Astrocyte of the cerebellum (primary cell): Measurements from ENCODE around the gene CELSR3.
A peak's percentile ranks its signal among the peaks of the same experiment; 100 is the strongest.

Experiments used
- DNase-seq: peaks from one replicate; pipeline ENCODE4 v3.0.0-alpha.2; 2011; ENCODE audit warnings: low read depth
- H3K4me3 ChIP-seq: 2 replicates; pipeline ENCODE4 v1.5.1; 2011; ENCODE audit warnings: mild to moderate bottlenecking, low read depth, low read length, moderate library complexity
- in situ Hi-C: cut with HindIII; loops from 2 replicates; pipeline ENCODE4 v1.10.0; 2017; ENCODE audit warnings: low sequenced_read_pairs
- TF ChIP-seq, protein P1 (sequence below): IDR thresholded peaks from 2 replicates; pipeline ENCODE4 v1.5.1; 2012; ENCODE audit warnings: low read length, low read depth, moderate library complexity, mild to moderate bottlenecking; ENCODE audit errors: missing control alignments

CELSR3 gene

GRCh38 chr3:48636149-48636655 is 26.5 kb downstream of the CELSR3 start:
- H3K4me3 ChIP-seq = peak overlapping the region; percentile 92
- in situ Hi-C loops = loop anchor here (10.0 kb wide), 1 partner anchor 81 kb away; the partner anchor contains the start of gene PFKFB4
- no peak for DNase-seq
- TF ChIP-seq, protein P1, sequence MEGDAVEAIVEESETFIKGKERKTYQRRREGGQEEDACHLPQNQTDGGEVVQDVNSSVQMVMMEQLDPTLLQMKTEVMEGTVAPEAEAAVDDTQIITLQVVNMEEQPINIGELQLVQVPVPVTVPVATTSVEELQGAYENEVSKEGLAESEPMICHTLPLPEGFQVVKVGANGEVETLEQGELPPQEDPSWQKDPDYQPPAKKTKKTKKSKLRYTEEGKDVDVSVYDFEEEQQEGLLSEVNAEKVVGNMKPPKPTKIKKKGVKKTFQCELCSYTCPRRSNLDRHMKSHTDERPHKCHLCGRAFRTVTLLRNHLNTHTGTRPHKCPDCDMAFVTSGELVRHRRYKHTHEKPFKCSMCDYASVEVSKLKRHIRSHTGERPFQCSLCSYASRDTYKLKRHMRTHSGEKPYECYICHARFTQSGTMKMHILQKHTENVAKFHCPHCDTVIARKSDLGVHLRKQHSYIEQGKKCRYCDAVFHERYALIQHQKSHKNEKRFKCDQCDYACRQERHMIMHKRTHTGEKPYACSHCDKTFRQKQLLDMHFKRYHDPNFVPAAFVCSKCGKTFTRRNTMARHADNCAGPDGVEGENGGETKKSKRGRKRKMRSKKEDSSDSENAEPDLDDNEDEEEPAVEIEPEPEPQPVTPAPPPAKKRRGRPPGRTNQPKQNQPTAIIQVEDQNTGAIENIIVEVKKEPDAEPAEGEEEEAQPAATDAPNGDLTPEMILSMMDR = no peak

- in situ Hi-C loops = loop anchor here (10.0 kb wide), 1 partner anchor 81 kb away; the partner anchor contains the start of gene PFKFB4
- DNase-seq = peak; percentile 85
- peak within 1 kb of the TSS; percentile 92 for H3K4me3 ChIP-seq
Measured at GRCh38 chr3:48635222-48636021, 27.3 kb downstream of the CELSR3 start, which contains the start of gene SLC26A6. Gene SLC26A6, minus strand, starts transcription at chr3:48635461. Its CDS starts 68 bp downstream, at chr3:48635393.

DNA sequence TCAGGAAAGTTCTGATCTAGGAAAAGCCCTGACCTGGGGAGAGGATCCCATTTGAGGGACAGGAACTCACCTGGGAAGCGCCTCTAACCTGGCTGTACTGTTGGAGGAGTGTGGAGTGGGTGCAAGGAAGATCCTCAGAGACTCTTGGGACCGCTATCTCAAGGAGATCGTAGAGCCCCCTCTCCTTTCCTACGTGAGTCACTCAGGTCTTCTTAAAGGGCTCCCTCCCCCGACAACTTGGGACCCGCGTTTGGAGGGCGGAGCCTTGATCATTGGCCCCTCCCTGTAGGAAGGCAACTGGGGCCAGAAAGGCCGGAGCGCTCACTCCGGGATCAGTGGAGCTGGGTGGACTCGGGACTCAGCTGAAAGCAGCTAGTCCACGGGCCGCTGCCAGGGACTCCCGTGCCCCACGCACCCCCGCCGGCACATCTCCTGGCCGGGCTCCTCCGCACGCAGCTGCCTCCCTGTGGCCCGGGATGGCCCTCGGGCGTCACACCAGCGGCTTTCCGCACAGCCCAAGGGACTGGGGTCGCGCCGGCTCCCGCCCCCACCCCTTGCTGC is 27.9 kb downstream of the CELSR3 start:
- in situ Hi-C loops = loop anchor here (10.0 kb wide), 1 partner anchor 80 kb away; the partner anchor contains the start of gene PFKFB4
- peak overlapping the region; percentile 92 for H3K4me3 ChIP-seq
- TF ChIP-seq, protein P1 = no peak
- no peak for DNase-seq

More at GRCh38 chr3:48635222-48636021, 27.3 kb downstream of the CELSR3 start, which contains the start of gene SLC26A6:
- TF ChIP-seq, protein P1 = peak; percentile 57

DNA sequence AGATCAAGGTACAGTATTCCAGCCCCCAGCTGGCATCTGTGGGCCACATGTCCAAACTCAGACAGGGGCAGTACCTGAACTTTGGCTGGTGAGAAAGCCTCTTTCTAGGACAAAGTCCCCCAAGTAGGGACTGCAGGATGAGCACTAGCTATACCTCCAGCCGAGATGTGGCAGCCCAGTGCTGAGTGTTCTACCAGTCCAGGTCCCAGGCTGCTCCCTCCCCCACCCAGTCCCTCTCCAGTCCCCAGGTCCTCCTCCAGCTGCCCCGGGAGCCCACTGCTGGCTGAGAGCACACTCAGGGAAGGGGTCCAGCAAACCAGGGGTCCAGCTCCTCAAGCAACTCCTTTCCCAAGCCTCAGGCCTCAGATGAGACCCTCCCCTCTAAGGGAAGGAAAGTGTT is 28.9 kb downstream of the CELSR3 start:
- in situ Hi-C loops = loop anchor here (10.0 kb wide), 1 partner anchor 79 kb away; the partner anchor contains the start of gene PFKFB4
- no peak overlapping the region for H3K4me3 ChIP-seq
- no peak for DNase-seq

DNA sequence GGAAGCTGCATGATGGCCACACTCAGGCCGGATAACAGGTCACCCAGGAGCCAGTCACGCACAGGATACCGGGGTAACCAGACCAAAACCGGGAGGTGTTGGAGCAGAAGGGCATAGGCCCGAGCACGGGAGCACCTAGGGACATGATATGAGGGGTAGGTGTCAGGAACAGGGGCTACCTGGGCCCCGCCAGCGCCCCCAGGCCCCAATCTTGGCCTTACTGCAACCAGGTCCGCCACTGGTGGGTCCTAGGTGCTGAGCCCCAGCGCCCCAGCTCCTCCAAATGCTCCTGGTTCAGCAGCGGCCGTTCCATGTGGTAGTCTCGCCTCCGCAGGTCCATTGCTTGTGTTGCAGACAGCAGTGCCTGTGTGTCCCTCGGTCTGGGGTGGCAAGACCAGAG is 29.4 kb downstream of the CELSR3 start:
- in situ Hi-C loops = loop anchor here (10.0 kb wide), 1 partner anchor 78 kb away; the partner anchor contains the start of gene PFKFB4
- TF ChIP-seq, protein P1 = no peak
- H3K4me3 ChIP-seq = no peak overlapping the region
- no peak for DNase-seq

More for the DNA sequence above, 28.9 kb downstream of the CELSR3 start:
- TF ChIP-seq, protein P1 = no peak
